ENCODE results near the gene ZDHHC24.

DNA sequence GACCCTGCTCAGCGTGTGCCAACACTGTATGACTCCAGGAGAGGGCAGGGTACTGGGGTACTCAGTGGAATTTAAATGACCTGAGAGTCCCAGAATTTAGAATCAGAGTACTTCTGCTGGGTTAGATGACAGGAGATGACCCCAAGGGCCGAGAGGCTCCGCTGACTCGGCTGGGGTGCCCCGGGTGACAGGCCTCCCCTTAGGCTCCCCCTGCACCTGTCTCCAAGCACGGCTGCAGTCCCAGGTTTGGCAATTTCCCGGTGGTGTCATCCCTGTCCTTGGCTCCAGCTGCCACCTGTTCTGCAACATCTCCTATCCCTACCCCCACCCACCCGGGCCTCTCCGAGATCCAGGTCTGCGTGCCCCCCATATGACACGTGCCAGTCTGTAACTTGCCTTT lies 2.2 kb upstream of the ZDHHC24 start:
- TF ChIP-seq POLR2A (IDR thresholded peaks at IDR 0.05): no peak
- TF ChIP-seq, protein P1, sequence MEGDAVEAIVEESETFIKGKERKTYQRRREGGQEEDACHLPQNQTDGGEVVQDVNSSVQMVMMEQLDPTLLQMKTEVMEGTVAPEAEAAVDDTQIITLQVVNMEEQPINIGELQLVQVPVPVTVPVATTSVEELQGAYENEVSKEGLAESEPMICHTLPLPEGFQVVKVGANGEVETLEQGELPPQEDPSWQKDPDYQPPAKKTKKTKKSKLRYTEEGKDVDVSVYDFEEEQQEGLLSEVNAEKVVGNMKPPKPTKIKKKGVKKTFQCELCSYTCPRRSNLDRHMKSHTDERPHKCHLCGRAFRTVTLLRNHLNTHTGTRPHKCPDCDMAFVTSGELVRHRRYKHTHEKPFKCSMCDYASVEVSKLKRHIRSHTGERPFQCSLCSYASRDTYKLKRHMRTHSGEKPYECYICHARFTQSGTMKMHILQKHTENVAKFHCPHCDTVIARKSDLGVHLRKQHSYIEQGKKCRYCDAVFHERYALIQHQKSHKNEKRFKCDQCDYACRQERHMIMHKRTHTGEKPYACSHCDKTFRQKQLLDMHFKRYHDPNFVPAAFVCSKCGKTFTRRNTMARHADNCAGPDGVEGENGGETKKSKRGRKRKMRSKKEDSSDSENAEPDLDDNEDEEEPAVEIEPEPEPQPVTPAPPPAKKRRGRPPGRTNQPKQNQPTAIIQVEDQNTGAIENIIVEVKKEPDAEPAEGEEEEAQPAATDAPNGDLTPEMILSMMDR (IDR thresholded peaks at IDR 0.05): no peak

Measured in lower leg skin (tissue), 3 donors.